Lower leg skin (tissue), 4 donors: ENCODE results near the gene GRSF1. TPM values are rescaled to one million over a fixed set of nuclear protein-coding genes. Genes with fewer than 3 reads are reported as not detected.
"Not testable (repeated sequence)": the region's sequence is repeated elsewhere in the genome, so short reads cannot be mapped to it uniquely, and the experiment has no call there.

Experiments used
- DNase-seq, 2 donors: peaks; one replicate each; pipeline ENCODE4 v3.0.0-alpha.2; 2019; ENCODE audit warnings: low spot score in 2 of 2
- H3K4me3 ChIP-seq: fragments of 200-600 bp; sonication (generic); 2 replicates; pipeline ENCODE4 v1.5.1; 2017; ENCODE audit warnings: mild to moderate bottlenecking, low read depth; ENCODE audit not compliant: poor library complexity, severe bottlenecking
- CTCF ChIP-seq, 3 donors: fragments of 450-650 bp; IDR thresholded peaks; one replicate each; pipeline ENCODE4 v1.5.1; 2016; ENCODE audit warnings: antibody characterized with exemption in 3 of 3, mild to moderate bottlenecking in 3 of 3, moderate library complexity in 2 of 3
- POLR2A ChIP-seq, 2 donors: fragments of 450-650 bp; IDR thresholded peaks; one replicate each; pipeline ENCODE4 v1.6.1; 2016 to 2017; ENCODE audit warnings: antibody characterized with exemption in 2 of 2, mild to moderate bottlenecking in 1 of 2, moderate library complexity in 1 of 2
- WGBS, 2 donors: methylation state at CpG; one replicate each; pipeline ENCODE4 v1.1.5; 2018; 5-methylcytosine and 5-hydroxymethylcytosine counted together
- intact Hi-C: fragments of 100-400 bp; cut with DNase I; formaldehyde crosslinking; loops from one replicate; pipeline ENCODE4 v1.15.0; 2023; ENCODE audit warnings: low total_unique reads
- total RNA-seq, 4 donors: library from RNA; depleted of rRNA; stranded (reverse); fragments of >200 nt; gene quantifications; one replicate each; pipeline ENCODE4 v1.1.0, GENCODE V29; 2016

Gene GRSF1
- total RNA-seq, 4 donors from 2014 or later, result 38.6 to 56.9 (median 55.4) TPM

GRCh38 chr4:70787496-70787895, 52.2 kb downstream of the GRSF1 start:
- intact Hi-C loops, result no loop called here
- WGBS, 2 donors, result 97 to 98% methylated on average over 5 of the region's 5 CpGs
- TF ChIP-seq CTCF (IDR thresholded peaks at IDR 0.05), result no peak
- no peak for DNase-seq
- no peak overlapping the region for H3K4me3 ChIP-seq

DNA sequence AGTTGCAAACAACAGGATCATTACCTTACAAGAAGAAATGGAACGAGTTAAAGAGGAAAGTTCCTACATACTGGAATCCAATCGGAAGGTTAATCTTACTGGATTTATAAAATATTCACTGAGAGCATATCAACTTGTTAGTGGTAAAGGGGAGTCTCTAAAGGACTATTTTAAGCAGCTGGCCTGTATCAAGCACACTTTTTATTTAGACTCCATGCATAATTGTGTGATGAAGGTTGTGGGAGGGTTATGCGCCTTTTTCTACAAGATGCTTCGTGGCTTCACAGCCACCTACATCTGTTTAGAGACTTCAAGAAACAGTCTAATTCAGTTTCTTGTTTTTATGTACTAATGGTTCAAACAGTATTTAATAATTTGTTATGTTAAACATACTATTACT, 56.6 kb downstream of the GRSF1 start:
- intact Hi-C loops, result no loop called here
- 89 to 96% methylated on average over 4 of the region's 4 CpGs for WGBS, 2 donors
- no peak for DNase-seq
- no peak overlapping the region for H3K4me3 ChIP-seq
- TF ChIP-seq POLR2A (IDR thresholded peaks at IDR 0.05) (no peak), CTCF (IDR thresholded peaks at IDR 0.05) (no peak)

DNA sequence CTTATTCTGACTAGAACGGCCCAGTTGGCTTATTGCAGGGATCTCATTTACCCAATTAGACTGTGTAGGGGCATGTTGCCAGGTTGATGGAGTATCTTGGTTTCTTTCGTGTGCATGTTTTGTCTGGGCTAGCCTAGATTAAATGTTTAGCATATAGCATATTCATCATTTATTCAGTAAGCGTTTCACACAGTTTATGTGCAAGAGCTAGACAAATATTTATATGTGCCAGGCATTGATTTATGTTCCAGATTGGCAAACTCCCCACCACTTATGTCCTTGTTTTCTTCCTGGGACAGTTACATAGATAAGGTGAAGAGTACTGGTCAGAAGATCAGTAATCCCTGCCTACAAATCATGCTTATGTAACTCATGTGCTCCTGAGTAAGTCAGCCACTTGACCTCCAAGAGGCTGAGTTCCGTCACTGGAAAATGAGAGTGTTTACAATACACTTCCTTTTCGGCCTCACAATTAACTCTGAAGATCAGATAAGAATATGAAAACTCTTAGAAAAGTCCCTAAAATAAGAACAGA, 60.7 kb downstream of the GRSF1 start:
- DNase-seq, result no peak
- intact Hi-C loops, result no loop called here
- H3K4me3 ChIP-seq, result no peak overlapping the region
- no peak for TF ChIP-seq POLR2A (IDR thresholded peaks at IDR 0.05)
- TF ChIP-seq CTCF (IDR thresholded peaks at IDR 0.05), result no peak
- WGBS, 2 donors, result 53 to 70% methylated on average over 5 of the region's 5 CpGs

DNA sequence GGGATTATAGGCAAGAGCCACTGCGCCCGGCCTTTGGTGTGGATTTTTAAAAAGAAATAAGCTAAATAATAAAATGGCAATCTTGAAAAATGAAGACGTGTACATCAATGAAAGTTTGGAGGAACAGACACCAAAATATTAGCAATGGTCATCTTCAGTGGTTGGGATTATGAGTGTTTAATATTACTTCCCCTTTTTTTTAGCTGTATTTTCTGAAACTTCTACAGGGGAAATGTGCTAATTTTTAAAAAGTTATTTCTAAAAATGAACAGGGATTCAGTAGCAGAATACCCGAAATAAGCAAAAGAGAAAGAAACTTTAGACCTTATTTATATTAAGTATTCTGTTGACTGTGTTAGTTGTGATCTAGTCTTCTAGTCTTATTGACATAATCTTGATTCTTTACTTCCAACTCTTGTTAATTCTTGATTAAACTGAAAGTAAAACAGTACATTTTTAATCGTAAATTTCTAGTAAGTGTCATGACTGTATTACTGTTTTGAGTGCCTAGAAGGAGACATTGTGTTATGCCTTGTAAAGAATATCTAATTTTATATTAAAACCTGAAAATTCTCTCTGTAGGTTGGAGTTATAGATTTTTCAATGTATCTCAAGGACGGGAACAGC, 66.6 kb downstream of the GRSF1 start:
- WGBS, 2 donors, result 90 to 91% methylated on average over 6 of the region's 6 CpGs
- TF ChIP-seq POLR2A (IDR thresholded peaks at IDR 0.05), result no peak
- TF ChIP-seq CTCF (IDR thresholded peaks at IDR 0.05), result no peak
- DNase-seq, result no peak
- intact Hi-C loops, result no loop called here
- H3K4me3 ChIP-seq, result no peak overlapping the region

GRCh38 chr4:70769396-70769795, 70.3 kb downstream of the GRSF1 start:
- 88% methylated on average over 1 of the region's 1 CpG for WGBS, 2 donors
- H3K4me3 ChIP-seq, DNase-seq, intact Hi-C loops: not testable (repeated sequence)

DNA sequence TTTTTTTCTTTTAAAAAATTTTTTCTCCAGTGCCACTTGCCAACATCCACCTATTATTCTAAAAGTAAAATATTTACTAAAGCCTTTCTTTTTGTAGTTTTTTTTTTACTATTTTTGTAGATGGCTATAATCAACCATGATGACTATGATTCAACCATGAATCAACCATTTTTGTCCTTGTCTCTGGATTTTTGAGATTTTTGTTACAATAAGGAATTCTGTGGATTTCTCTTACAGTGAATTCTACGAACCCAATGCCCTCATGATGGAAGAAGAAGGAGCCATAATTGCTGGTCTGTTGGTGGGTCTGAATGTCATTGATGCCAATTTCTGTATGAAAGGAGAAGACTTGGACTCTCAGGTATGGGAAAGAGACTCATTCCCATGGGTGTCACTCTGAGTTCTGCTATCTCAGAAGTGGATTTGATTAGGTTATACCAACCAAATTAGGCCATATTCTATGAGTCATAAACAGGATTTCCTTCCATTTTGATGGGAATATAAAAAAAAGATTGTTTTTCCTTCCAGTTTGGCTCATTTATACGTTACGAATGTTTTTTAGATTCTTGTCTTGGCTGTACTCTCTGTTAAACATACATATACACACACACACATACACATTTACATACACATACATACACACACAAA, 71.3 kb downstream of the GRSF1 start:
- no peak overlapping the region for H3K4me3 ChIP-seq
- 94 to 95% methylated on average over 3 of the region's 3 CpGs for WGBS, 2 donors
- intact Hi-C loops, result no loop called here
- DNase-seq, result no peak
- TF ChIP-seq POLR2A (IDR thresholded peaks at IDR 0.05) (no peak), CTCF (IDR thresholded peaks at IDR 0.05) (no peak)

Other genes with a start within 250 kb of the GRSF1 start
- under 1 TPM in 1 of 4 donors, not detected in 3; 0.68 TPM for gene AMBN, start 247.6 kb downstream of the GRSF1 start, total RNA-seq
- under 1 TPM in 1 of 4 donors, not detected in 3; 0.06 TPM for gene ENAM, start 211.1 kb downstream of the GRSF1 start, total RNA-seq
- 1 to 10 TPM; 1.7 to 5.9 (median 2.4) TPM for gene JCHAIN, start 173.4 kb downstream of the GRSF1 start, total RNA-seq
- 10 to 100 TPM; 12.6 to 32.8 (median 17.6) TPM for gene UTP3, start 151.4 kb downstream of the GRSF1 start, total RNA-seq
- gene RUFY3, start 117.9 kb downstream of the GRSF1 start, total RNA-seq, result 10 to 100 TPM; 54.2 to 88.9 (median 65.7) TPM
- 10 to 100 TPM in 3 of 4 donors, 1 to 10 TPM in 1; 8.6 to 14.6 (median 12.2) TPM for gene MOB1B, start 62.5 kb upstream of the GRSF1 start, total RNA-seq
- 10 to 100 TPM; 21.1 to 30.4 (median 24.9) TPM for gene DCK, start 153.8 kb upstream of the GRSF1 start, total RNA-seq